Activated CD8-positive, alpha-beta T cell treated with anti-CD3 and anti-CD28 coated beads for 36 hours (primary cell): ENCODE measurements around the gene RTP4. TPM values are rescaled to one million over a fixed set of nuclear protein-coding genes. Genes with fewer than 3 reads are reported as not detected.

Source experiments
- total RNA-seq, 2 experiments: library from RNA; stranded (reverse); gene quantifications; one replicate each; pipeline ENCODE4 v1.2.3, GENCODE V29; 2021

Gene RTP4
- total RNA-seq, 2 experiments from 2014 or later = 3.4 to 3.6 TPM

Other genes starting within 250 kb of the RTP4 start
- 10 to 100 TPM; 12.1 to 16.2 TPM for gene RPL39L, start 228.9 kb upstream of the RTP4 start, total RNA-seq
- gene RTP1, start 170.9 kb upstream of the RTP4 start, total RNA-seq = not detected
- gene MASP1, start 76.6 kb upstream of the RTP4 start, total RNA-seq = not detected